ENCODE results near the gene SERINC3. TPM values are rescaled to one million over a fixed set of nuclear protein-coding genes. Genes with fewer than 3 reads are reported as not detected.

SERINC3 gene
- total and polyA plus RNA-seq, 2 experiments from 2014 or later: 18.1 to 33.0 TPM

- Histone ChIP-seq H3K9me2 (ENCODE audit: insufficient read depth) (no peaks in the 10 kb centered on the region), H3K4me2 (no peak overlapping the region), H3F3A (replicated peaks; ENCODE audit: low read depth) (no peaks in the 10 kb centered on the region), H4K20me1 (replicated peaks; ENCODE audit: insufficient read depth) (no peaks in the 10 kb centered on the region), H3K36me3 (ENCODE audit: insufficient read depth) (no peaks in the 10 kb centered on the region), H3K27ac (ENCODE audit: low read depth) (no peak overlapping the region), H3K4me3 (no peak overlapping the region), H3K27me3 (ENCODE audit: insufficient read depth) (no peaks in the 10 kb centered on the region), H2AFZ (no peak overlapping the region), H3K4me1 (ENCODE audit: insufficient read depth) (no peaks in the 10 kb centered on the region), H3K79me2 (replicated peaks; ENCODE audit: insufficient read depth) (no peaks in the 10 kb centered on the region)
- no peak for TF ChIP-seq STAT1 (IDR thresholded peaks at IDR 0.05; ENCODE audit: unreplicated experiment)
- TF ChIP-seq POLR2AphosphoS5 (IDR thresholded peaks at IDR 0.05; ENCODE audit: low read depth): no peak
- Mint-ChIP-seq H3K36me3 (ENCODE audit: low read depth) (no peaks in the 10 kb centered on the region), H3K4me3 (no peak overlapping the region), H3K9me3 (no peaks in the 10 kb centered on the region), H3K4me1 (peaks cover 7% of the 10 kb centered on the region; the same call in 2 of the 3 replicates), H3K27me3 (ENCODE audit: insufficient read depth, low read depth, poor library complexity) (peaks cover 7% of the 10 kb centered on the region), H3K27ac (no peak overlapping the region)
- DNase-seq (ENCODE audit: low spot score) (no peak), ATAC-seq (no peak)
Measured at GRCh38 chr20:44459271-44459670, 62.6 kb downstream of the SERINC3 start.

GRCh38 chr20:44457016-44457415 is 64.9 kb downstream of the SERINC3 start:
- Histone ChIP-seq H3K4me3 (no peak overlapping the region), H3K27ac (ENCODE audit: low read depth) (no peak overlapping the region), H3K79me2 (replicated peaks; ENCODE audit: insufficient read depth) (no peaks in the 10 kb centered on the region), H2AFZ (no peak overlapping the region), H4K20me1 (replicated peaks; ENCODE audit: insufficient read depth) (no peaks in the 10 kb centered on the region), H3F3A (replicated peaks; ENCODE audit: low read depth) (no peaks in the 10 kb centered on the region), H3K27me3 (ENCODE audit: insufficient read depth) (no peaks in the 10 kb centered on the region), H3K36me3 (ENCODE audit: insufficient read depth) (no peaks in the 10 kb centered on the region), H3K4me1 (ENCODE audit: insufficient read depth) (no peaks in the 10 kb centered on the region), H3K4me2 (no peak overlapping the region), H3K9me2 (ENCODE audit: insufficient read depth) (no peaks in the 10 kb centered on the region)
- no peak overlapping the region for H3K4me3 Mint-ChIP-seq
- no peaks in the 10 kb centered on the region for H3K36me3 Mint-ChIP-seq (ENCODE audit: low read depth)
- H3K27ac Mint-ChIP-seq: no peak overlapping the region
- H3K9me3 Mint-ChIP-seq: no peaks in the 10 kb centered on the region; the same call in 2 of the 3 replicates
- H3K4me1 Mint-ChIP-seq: peaks cover 7% of the 10 kb centered on the region; the same call in 2 of the 3 replicates
- DNase-seq (ENCODE audit: low spot score) (no peak), ATAC-seq (no peak)
- H3K27me3 Mint-ChIP-seq (ENCODE audit: insufficient read depth, low read depth, poor library complexity): peaks cover 7% of the 10 kb centered on the region
- TF ChIP-seq JUNB (IDR thresholded peaks at IDR 0.05; ENCODE audit: unreplicated experiment): no peak
- no peak for TF ChIP-seq EZH2phosphoT487 (IDR thresholded peaks at IDR 0.05; ENCODE audit: unreplicated experiment)
- no peak for TF ChIP-seq ZNF462 (CRISPR knock-in tag; IDR thresholded peaks at IDR 0.05)
- TF ChIP-seq REST (IDR thresholded peaks at IDR 0.05; ENCODE audit: unreplicated experiment): no peak
- TF ChIP-seq ETS1 (IDR thresholded peaks at IDR 0.05): no peak
- no peak for TF ChIP-seq EZH2 (IDR thresholded peaks at IDR 0.05; ENCODE audit: low read depth, unreplicated experiment)

Data from GM23338 (cell line).